ENCODE results near the gene CD101. TPM values are rescaled to one million over a fixed set of nuclear protein-coding genes. Genes with fewer than 3 reads are reported as not detected.
"Not testable (repeated sequence)": the region's sequence is repeated elsewhere in the genome, so short reads cannot be mapped to it uniquely, and the experiment has no call there.

CD101 gene
- total RNA-seq, 1 donor from 2014 or later: 0.80 TPM

GRCh38 chr1:116971965-116972673 is 29.4 kb upstream of the CD101 start:
- no peaks in the 10 kb centered on the region for H3K27me3 Mint-ChIP-seq (ENCODE audit: insufficient read depth)
- intact Hi-C loops (cut with micrococcal nuclease): no loop called here
- H3K4me1 Mint-ChIP-seq (ENCODE audit: low read depth): no peaks in the 10 kb centered on the region
- H3K4me3 Mint-ChIP-seq: no peak overlapping the region
- no peak for DNase-seq (ENCODE audit: low spot score)
- H3K36me3 Mint-ChIP-seq (ENCODE audit: low read depth): peaks cover 18% of the 10 kb centered on the region
- H3K27ac Mint-ChIP-seq: no peak overlapping the region
- no peaks in the 10 kb centered on the region for H3K9me3 Mint-ChIP-seq

- Mint-ChIP-seq H3K27me3 (ENCODE audit: insufficient read depth) (no peaks in the 10 kb centered on the region), H3K27ac (no peak overlapping the region), H3K4me3 (no peak overlapping the region), H3K4me1 (ENCODE audit: low read depth) (no peaks in the 10 kb centered on the region), H3K36me3 (ENCODE audit: low read depth) (peaks cover 20% of the 10 kb centered on the region), H3K9me3 (no peaks in the 10 kb centered on the region)
- intact Hi-C loops (cut with micrococcal nuclease): no loop called here
- DNase-seq (ENCODE audit: low spot score): no peak
Observed at GRCh38 chr1:116972674-116973030, 28.9 kb upstream of the CD101 start.

GRCh38 chr1:116980309-116980708 is 21.3 kb upstream of the CD101 start:
- H3K4me1 Mint-ChIP-seq (ENCODE audit: low read depth): peaks cover 14% of the 10 kb centered on the region
- H3K27ac Mint-ChIP-seq; H3K9me3 Mint-ChIP-seq; H3K27me3 Mint-ChIP-seq (ENCODE audit: insufficient read depth); intact Hi-C loops (cut with micrococcal nuclease); DNase-seq (ENCODE audit: low spot score); H3K4me3 Mint-ChIP-seq: not testable (repeated sequence)
- H3K36me3 Mint-ChIP-seq (ENCODE audit: low read depth): peaks cover 14% of the 10 kb centered on the region

GRCh38 chr1:116981521-116982037 is 20.0 kb upstream of the CD101 start:
- Mint-ChIP-seq H3K4me3 (no peak overlapping the region), H3K36me3 (ENCODE audit: low read depth) (peaks cover 10% of the 10 kb centered on the region), H3K27me3 (ENCODE audit: insufficient read depth) (no peaks in the 10 kb centered on the region), H3K27ac (no peak overlapping the region), H3K9me3 (peaks cover 3% of the 10 kb centered on the region), H3K4me1 (ENCODE audit: low read depth) (peaks cover 19% of the 10 kb centered on the region)
- intact Hi-C loops (cut with micrococcal nuclease): no loop called here
- no peak for DNase-seq (ENCODE audit: low spot score)

GRCh38 chr1:116982319-116983004 is 19.1 kb upstream of the CD101 start:
- H3K36me3 Mint-ChIP-seq (ENCODE audit: low read depth): peaks cover 9% of the 10 kb centered on the region
- intact Hi-C loops (cut with micrococcal nuclease): no loop called here
- no peaks in the 10 kb centered on the region for H3K27me3 Mint-ChIP-seq (ENCODE audit: insufficient read depth)
- H3K4me3 Mint-ChIP-seq: no peak overlapping the region
- peaks cover 28% of the 10 kb centered on the region for H3K4me1 Mint-ChIP-seq (ENCODE audit: low read depth)
- DNase-seq (ENCODE audit: low spot score): no peak
- no peak overlapping the region for H3K27ac Mint-ChIP-seq
- peaks cover 3% of the 10 kb centered on the region for H3K9me3 Mint-ChIP-seq

- Mint-ChIP-seq H3K27me3 (ENCODE audit: insufficient read depth) (no peaks in the 10 kb centered on the region), H3K4me3 (no peak overlapping the region), H3K9me3 (peaks cover 3% of the 10 kb centered on the region), H3K36me3 (ENCODE audit: low read depth) (peaks cover 12% of the 10 kb centered on the region), H3K27ac (no peak overlapping the region), H3K4me1 (ENCODE audit: low read depth) (peaks cover 34% of the 10 kb centered on the region)
- no peak for DNase-seq (ENCODE audit: low spot score)
- intact Hi-C loops (cut with micrococcal nuclease): no loop called here
Observed at GRCh38 chr1:116983112-116983511, 18.4 kb upstream of the CD101 start.

- DNase-seq (ENCODE audit: low spot score): no peak
- peaks cover 3% of the 10 kb centered on the region for H3K9me3 Mint-ChIP-seq
- no peaks in the 10 kb centered on the region for H3K27me3 Mint-ChIP-seq (ENCODE audit: insufficient read depth)
- no peak overlapping the region for H3K27ac Mint-ChIP-seq
- no peak overlapping the region for H3K4me3 Mint-ChIP-seq
- H3K36me3 Mint-ChIP-seq (ENCODE audit: low read depth): peaks cover 12% of the 10 kb centered on the region
- intact Hi-C loops (cut with micrococcal nuclease): no loop called here
- H3K4me1 Mint-ChIP-seq (ENCODE audit: low read depth): peaks cover 40% of the 10 kb centered on the region
Observed at GRCh38 chr1:116983678-116984077, 17.9 kb upstream of the CD101 start.

GRCh38 chr1:116984406-116985160 is 17.0 kb upstream of the CD101 start:
- intact Hi-C loops (cut with micrococcal nuclease): loop anchor here (5.0 kb wide), 2 partner anchors 52 to 247 kb away; no protein-coding TSS in a partner anchor
- Mint-ChIP-seq H3K27ac (no peak overlapping the region), H3K27me3 (ENCODE audit: insufficient read depth) (no peaks in the 10 kb centered on the region), H3K4me3 (no peak overlapping the region), H3K36me3 (ENCODE audit: low read depth) (peaks cover 12% of the 10 kb centered on the region), H3K4me1 (ENCODE audit: low read depth) (peaks cover 40% of the 10 kb centered on the region), H3K9me3 (peaks cover 3% of the 10 kb centered on the region)
- no peak for DNase-seq (ENCODE audit: low spot score)

- intact Hi-C loops (cut with micrococcal nuclease): loop anchor here (2.0 to 5.0 kb wide), 5 partner anchors 14 to 416 kb away; partner anchors contain the start of genes CD101 and CD58
- H3K27me3 Mint-ChIP-seq (ENCODE audit: insufficient read depth): no peaks in the 10 kb centered on the region
- peaks cover 44% of the 10 kb centered on the region for H3K4me1 Mint-ChIP-seq (ENCODE audit: low read depth)
- peaks cover 10% of the 10 kb centered on the region for H3K36me3 Mint-ChIP-seq (ENCODE audit: low read depth)
- no peaks in the 10 kb centered on the region for H3K9me3 Mint-ChIP-seq
- H3K27ac Mint-ChIP-seq: peak overlapping the region; percentile 92
- DNase-seq (ENCODE audit: low spot score): peak; percentile 13
- peak overlapping the region; percentile 80 for H3K4me3 Mint-ChIP-seq
Observed at GRCh38 chr1:116986421-116987255, 14.9 kb upstream of the CD101 start.

GRCh38 chr1:116987256-116987555 is 14.4 kb upstream of the CD101 start:
- intact Hi-C loops (cut with micrococcal nuclease): loop anchor here (2.0 to 5.0 kb wide), 5 partner anchors 14 to 416 kb away; partner anchors contain the start of genes CD101 and CD58
- H3K27ac Mint-ChIP-seq: peak overlapping the region; percentile 92
- H3K4me1 Mint-ChIP-seq (ENCODE audit: low read depth): peaks cover 49% of the 10 kb centered on the region
- DNase-seq (ENCODE audit: low spot score): peak; percentile 48
- H3K4me3 Mint-ChIP-seq: peak overlapping the region; percentile 80
- no peaks in the 10 kb centered on the region for H3K9me3 Mint-ChIP-seq
- H3K36me3 Mint-ChIP-seq (ENCODE audit: low read depth): peaks cover 11% of the 10 kb centered on the region
- no peaks in the 10 kb centered on the region for H3K27me3 Mint-ChIP-seq (ENCODE audit: insufficient read depth)

- no peak for DNase-seq (ENCODE audit: low spot score)
- H3K9me3 Mint-ChIP-seq: no peaks in the 10 kb centered on the region
- no peak overlapping the region for H3K4me3 Mint-ChIP-seq
- H3K27ac Mint-ChIP-seq: no peak overlapping the region
- H3K4me1 Mint-ChIP-seq (ENCODE audit: low read depth): peaks cover 49% of the 10 kb centered on the region
- intact Hi-C loops (cut with micrococcal nuclease): loop anchor here (5.0 kb wide), 2 partner anchors 56 to 251 kb away; no protein-coding TSS in a partner anchor
- H3K27me3 Mint-ChIP-seq (ENCODE audit: insufficient read depth): no peaks in the 10 kb centered on the region
- peaks cover 11% of the 10 kb centered on the region for H3K36me3 Mint-ChIP-seq (ENCODE audit: low read depth)
Observed at GRCh38 chr1:116988248-116988647, 13.3 kb upstream of the CD101 start.

GRCh38 chr1:116988908-116989307 is 12.7 kb upstream of the CD101 start:
- peaks cover 13% of the 10 kb centered on the region for H3K36me3 Mint-ChIP-seq (ENCODE audit: low read depth)
- peaks cover 44% of the 10 kb centered on the region for H3K4me1 Mint-ChIP-seq (ENCODE audit: low read depth)
- H3K4me3 Mint-ChIP-seq: no peak overlapping the region
- no peak for DNase-seq (ENCODE audit: low spot score)
- intact Hi-C loops (cut with micrococcal nuclease): loop anchor here (5.0 kb wide), 2 partner anchors 57 to 252 kb away; no protein-coding TSS in a partner anchor
- H3K9me3 Mint-ChIP-seq: no peaks in the 10 kb centered on the region
- H3K27ac Mint-ChIP-seq: no peak overlapping the region
- no peaks in the 10 kb centered on the region for H3K27me3 Mint-ChIP-seq (ENCODE audit: insufficient read depth)
